CD4-positive, alpha-beta T cell treated with Interleukin-15 for 1 hour (primary cell): ENCODE data around the gene LIPC.

Experiments used
- DNase-seq: peaks from one replicate; pipeline ENCODE4 v3.0.0-alpha.2; 2020

Gene LIPC

GRCh38 chr15:58562135-58562534, 130.3 kb downstream of the LIPC start:
- DNase-seq: no peak

GRCh38 chr15:58564981-58565380, 133.2 kb downstream of the LIPC start:
- no peak for DNase-seq

- DNase-seq: no peak
These were observed 133.8 kb downstream of the LIPC start for GRCh38 chr15:58565619-58566018.

GRCh38 chr15:58566029-58566428, 134.2 kb downstream of the LIPC start:
- DNase-seq: no peak

GRCh38 chr15:58568157-58568571, 136.4 kb downstream of the LIPC start:
- DNase-seq: no peak

- DNase-seq: no peak
These were observed 137.7 kb downstream of the LIPC start for GRCh38 chr15:58569455-58569854.

GRCh38 chr15:58571491-58571890, 139.7 kb downstream of the LIPC start:
- no peak for DNase-seq

- DNase-seq: no peak
These were observed 140.7 kb downstream of the LIPC start for GRCh38 chr15:58572521-58572920.

- DNase-seq: no peak
These were observed 141.5 kb downstream of the LIPC start for GRCh38 chr15:58573270-58573669.

- DNase-seq: no peak
These were observed 142.8 kb downstream of the LIPC start for GRCh38 chr15:58574631-58575030.

- DNase-seq: no peak
These were observed 143.4 kb downstream of the LIPC start for GRCh38 chr15:58575045-58575786.

- DNase-seq: no peak
These were observed 144.9 kb downstream of the LIPC start for GRCh38 chr15:58576657-58577056.

- no peak for DNase-seq
These were observed 150.4 kb downstream of the LIPC start for GRCh38 chr15:58582160-58582559.

- no peak for DNase-seq
These were observed 151.5 kb downstream of the LIPC start for GRCh38 chr15:58583171-58583908.

- no peak for DNase-seq
These were observed 153.1 kb downstream of the LIPC start for GRCh38 chr15:58584789-58585461.

GRCh38 chr15:58585693-58586443, 154.1 kb downstream of the LIPC start:
- no peak for DNase-seq

GRCh38 chr15:58587486-58587885, 155.7 kb downstream of the LIPC start:
- no peak for DNase-seq

GRCh38 chr15:58588096-58588495, 156.3 kb downstream of the LIPC start:
- no peak for DNase-seq

- no peak for DNase-seq
These were observed 157.3 kb downstream of the LIPC start for GRCh38 chr15:58589047-58589446.

- no peak for DNase-seq
These were observed 158.4 kb downstream of the LIPC start for GRCh38 chr15:58590236-58590635.

- no peak for DNase-seq
These were observed 159.1 kb downstream of the LIPC start for GRCh38 chr15:58590926-58591325.

- no peak for DNase-seq
These were observed 162.1 kb downstream of the LIPC start for GRCh38 chr15:58593870-58594269.

- DNase-seq: no peak
These were observed 163.1 kb downstream of the LIPC start for GRCh38 chr15:58594898-58595297.
